Activated B cell treated with CpG ODN at 0.5 μM for 24 hours (primary cell): ENCODE data around the gene TSG101. TPM values are rescaled to one million over a fixed set of nuclear protein-coding genes. Genes with fewer than 3 reads are reported as not detected.

Experiments used
- ATAC-seq: fragments of 200-7000 bp; cut with Tn5 transposase; one replicate; pipeline ENCODE4 v1.10.0; 2021; ENCODE audit warnings: low read depth, mild to moderate bottlenecking, moderate library complexity
- CTCF ChIA-PET: fragments of 350-600 bp; sonication (Branson Sonifier 250); formaldehyde crosslinking; loops from one replicate; lab custom pipeline; 2021; ENCODE audit warnings: antibody characterized with exemption; lab: Charles Lee
- POLR2A ChIA-PET: fragments of 350-600 bp; sonication (Branson Sonifier 250); formaldehyde crosslinking; loops from one replicate; lab custom pipeline; 2021; ENCODE audit warnings: antibody characterized with exemption; lab: Charles Lee
- DNase-seq: peaks from one replicate; pipeline ENCODE4 v3.0.0; 2022
- H3K27ac Mint-ChIP-seq: one replicate; pipeline ENCODE4 v1.8.0; 2020; ENCODE audit warnings: mixed read lengths
- H3K27me3 Mint-ChIP-seq: one replicate; pipeline ENCODE4 v1.8.0; 2021; ENCODE audit warnings: mixed read lengths
- H3K36me3 Mint-ChIP-seq: one replicate; pipeline ENCODE4 v1.8.0; 2021; ENCODE audit warnings: low read depth, mixed read lengths
- H3K4me1 Mint-ChIP-seq: one replicate; pipeline ENCODE4 v1.8.0; 2021; ENCODE audit warnings: mixed read lengths
- H3K4me3 Mint-ChIP-seq: one replicate; pipeline ENCODE4 v1.8.0; 2020; ENCODE audit warnings: mild to moderate bottlenecking, mixed read lengths
- H3K9me3 Mint-ChIP-seq: one replicate; pipeline ENCODE4 v1.8.0; 2020; ENCODE audit warnings: mixed read lengths
- CTCF ChIP-seq: fragments of 200-600 bp; IDR thresholded peaks from one replicate; pipeline ENCODE4 v1.8.0; 2022; ENCODE audit warnings: antibody characterized with exemption, mild to moderate bottlenecking
- intact Hi-C: fragments of 100-400 bp; cut with micrococcal nuclease; formaldehyde crosslinking; loops from one replicate; pipeline ENCODE4 v1.15.1; 2024
- total RNA-seq: library from RNA; stranded (reverse); gene quantifications from 2 replicates; pipeline ENCODE4 v1.2.3, GENCODE V29; 2022

Gene TSG101
- total RNA-seq, 1 donor from 2014 or later: 45.3 TPM

DNA sequence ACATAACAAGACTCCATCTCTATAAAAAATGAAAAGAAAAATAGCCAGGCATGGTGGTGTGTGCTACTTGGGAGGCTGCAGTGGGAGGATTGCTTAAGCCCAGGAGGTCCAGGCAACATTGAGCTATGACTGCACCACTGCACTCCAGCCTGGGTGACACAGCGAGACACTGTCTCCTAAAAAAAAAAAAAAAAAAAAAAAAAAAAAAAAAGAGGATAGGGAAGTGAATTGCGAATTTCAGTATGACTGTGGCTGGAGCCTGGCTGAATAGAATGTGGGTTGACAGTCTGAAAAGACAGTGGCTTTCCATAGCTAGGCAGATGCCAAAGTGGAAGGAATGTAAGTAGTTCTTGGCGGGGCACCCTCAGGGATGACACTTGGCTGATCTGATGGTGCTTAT lies 77.5 kb downstream of the TSG101 start:
- CTCF ChIA-PET: no interaction called here
- intact Hi-C loops: no loop called here
- H3K27ac Mint-ChIP-seq: no peak overlapping the region
- DNase-seq: no peak
- no peaks in the 10 kb centered on the region for H3K36me3 Mint-ChIP-seq
- H3K27me3 Mint-ChIP-seq: peaks cover 5% of the 10 kb centered on the region
- POLR2A ChIA-PET: no interaction called here
- ATAC-seq: no peak
- no peak overlapping the region for H3K4me3 Mint-ChIP-seq
- no peaks in the 10 kb centered on the region for H3K9me3 Mint-ChIP-seq
- TF ChIP-seq CTCF: no peak
- peaks cover 4% of the 10 kb centered on the region for H3K4me1 Mint-ChIP-seq

DNA sequence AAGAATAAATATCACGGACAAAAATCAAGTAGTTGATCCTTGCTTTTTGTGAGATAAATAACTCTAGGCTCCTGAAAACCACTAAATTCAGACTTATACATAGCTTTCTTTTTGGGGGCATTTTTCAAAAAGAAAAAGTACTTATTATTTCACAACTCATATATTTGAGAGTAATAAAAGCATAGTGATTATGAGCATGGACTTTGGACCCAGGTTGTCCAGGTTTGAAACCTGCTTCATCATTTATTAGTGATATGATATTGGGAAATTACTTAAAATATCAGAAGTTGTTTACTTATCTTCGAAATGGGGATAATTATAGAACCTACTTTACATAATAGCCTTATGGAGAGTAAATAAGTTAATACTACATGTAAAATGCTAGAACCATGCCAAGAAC lies 88.1 kb downstream of the TSG101 start:
- no peak for TF ChIP-seq CTCF
- no peaks in the 10 kb centered on the region for H3K27me3 Mint-ChIP-seq
- no peak for DNase-seq
- no peak overlapping the region for H3K27ac Mint-ChIP-seq
- H3K36me3 Mint-ChIP-seq: no peaks in the 10 kb centered on the region
- H3K4me3 Mint-ChIP-seq: no peak overlapping the region
- no peaks in the 10 kb centered on the region for H3K4me1 Mint-ChIP-seq
- ChIA-PET POLR2A (no interaction called here), CTCF (no interaction called here)
- ATAC-seq: no peak
- intact Hi-C loops: no loop called here
- no peaks in the 10 kb centered on the region for H3K9me3 Mint-ChIP-seq

Other genes with a start within 250 kb of the TSG101 start
- 42.6 and 51.0 TPM in 2 replicates for gene HPS5, start 204.8 kb downstream of the TSG101 start, total RNA-seq
- gene GTF2H1, start 204.4 kb downstream of the TSG101 start, total RNA-seq: 60.3 and 71.5 TPM in 2 replicates
- gene LDHA, start 132.4 kb downstream of the TSG101 start, total RNA-seq: 282 and 287 TPM in 2 replicates
- not detected in 2 replicates for gene LDHC, start 114.6 kb downstream of the TSG101 start, total RNA-seq
- gene LDHAL6A, start 71.1 kb downstream of the TSG101 start, total RNA-seq: not detected in 2 replicates
- 12.9 and 18.0 TPM in 2 replicates for gene UEVLD, start 61.8 kb upstream of the TSG101 start, total RNA-seq
- 1.4 and 2.6 TPM in 2 replicates for gene MISFA, start 72.8 kb upstream of the TSG101 start, total RNA-seq
- 22.0 and 22.7 TPM in 2 replicates for gene SPTY2D1, start 107.4 kb upstream of the TSG101 start, total RNA-seq
- 0.10 and 0.13 TPM in 2 replicates for gene TMEM86A, start 171.8 kb upstream of the TSG101 start, total RNA-seq
- gene IGSF22, start 199.2 kb upstream of the TSG101 start, total RNA-seq: 0.17 and 1.4 TPM in 2 replicates